NAMALWA (cell line): ENCODE results near the gene GAGE2A.
"Not testable (repeated sequence)": the region's sequence is repeated elsewhere in the genome, so short reads cannot be mapped to it uniquely, and the experiment has no call there.

Experiments
- DNase-seq: peaks from one replicate; pipeline ENCODE4 v3.0.0-alpha.2; 2015; ENCODE audit warnings: low spot score

Gene GAGE2A

GRCh38 chrX:49589196-49589595 is at the start of gene GAGE2A:
Gene GAGE2A, plus strand, starts transcription at chrX:49589496. Its CDS starts 1,155 bp downstream, at chrX:49590651.
- not testable (repeated sequence) for DNase-seq

- DNase-seq = not testable (repeated sequence)
Observed at GRCh38 chrX:49541433-49541832, 47.9 kb upstream of the GAGE2A start, which contains the start of gene GAGE12D. Gene GAGE12D, plus strand, starts transcription at chrX:49541733. Its CDS starts 1,155 bp downstream, at chrX:49542888.

- not testable (repeated sequence) for DNase-seq
Observed at GRCh38 chrX:49550989-49551388, 38.3 kb upstream of the GAGE2A start, which contains the start of gene GAGE12E. Gene GAGE12E, plus strand, starts transcription at chrX:49551289. Its CDS starts 1,155 bp downstream, at chrX:49552444.

- not testable (repeated sequence) for DNase-seq
Observed at GRCh38 chrX:49560542-49560941, 28.8 kb upstream of the GAGE2A start, which contains the start of gene GAGE12F. Gene GAGE12F, plus strand, starts transcription at chrX:49560842. Its CDS starts 1,155 bp downstream, at chrX:49561997.

GRCh38 chrX:49568728-49569127 is 20.6 kb upstream of the GAGE2A start:
- DNase-seq = not testable (repeated sequence)

GRCh38 chrX:49569152-49569551 is 20.1 kb upstream of the GAGE2A start:
- DNase-seq = not testable (repeated sequence)

GRCh38 chrX:49570100-49570499 is 19.2 kb upstream of the GAGE2A start, which contains the start of gene GAGE12G:
Gene GAGE12G, plus strand, starts transcription at chrX:49570400. Its CDS starts 1,155 bp downstream, at chrX:49571555.
- not testable (repeated sequence) for DNase-seq

GRCh38 chrX:49579649-49580048 is 9.6 kb upstream of the GAGE2A start, which contains the start of gene GAGE12H:
Gene GAGE12H, plus strand, starts transcription at chrX:49579949. Its CDS starts 1,155 bp downstream, at chrX:49581104.
- not testable (repeated sequence) for DNase-seq

GRCh38 chrX:49589769-49590478 is 628 bp downstream of the GAGE2A start:
- not testable (repeated sequence) for DNase-seq

GRCh38 chrX:49590488-49590887 is 1.2 kb downstream of the GAGE2A start:
- DNase-seq = not testable (repeated sequence)

- DNase-seq = not testable (repeated sequence)
Observed at GRCh38 chrX:49598720-49599119, 9.4 kb downstream of the GAGE2A start, which contains the start of gene GAGE1. Gene GAGE1, plus strand, starts transcription at chrX:49599020. Its CDS starts 1,155 bp downstream, at chrX:49600175.

- no peak for DNase-seq
Observed at GRCh38 chrX:49610718-49611310, 21.5 kb downstream of the GAGE2A start.

GRCh38 chrX:49618574-49618973 is 29.3 kb downstream of the GAGE2A start:
- no peak for DNase-seq

- peak; percentile 3 for DNase-seq
Observed at GRCh38 chrX:49627086-49627777, 37.9 kb downstream of the GAGE2A start.

GRCh38 chrX:49644991-49645637 is 55.8 kb downstream of the GAGE2A start:
- DNase-seq = no peak
